Thyroid gland (tissue), 4 donors: ENCODE results near the gene MLPH. TPM values are rescaled to one million over a fixed set of nuclear protein-coding genes. Genes with fewer than 3 reads are reported as not detected.

Source experiments
- DNase-seq, 2 donors: peaks; one replicate each; pipeline ENCODE4 v3.0.0-alpha.2; 2019
- H3K27ac ChIP-seq, 3 donors: fragments of 200-600 bp; sonication (generic); 1 replicate in 2 of 3; 2 replicates in 1 of 3; pipeline ENCODE4 v1.5.1; 2016 to 2019; ENCODE audit warnings: mild to moderate bottlenecking in 1 of 3, moderate library complexity in 1 of 3
- H3K27me3 ChIP-seq: fragments of 200-600 bp; sonication (generic); one replicate; pipeline ENCODE4 v1.5.1; 2019
- H3K36me3 ChIP-seq, 2 donors: fragments of 200-600 bp; sonication (generic); one replicate each; pipeline ENCODE4 v1.5.1; 2016 to 2019
- H3K4me1 ChIP-seq, 2 donors: fragments of 200-600 bp; sonication (generic); one replicate each; pipeline ENCODE4 v1.5.1; 2017 to 2019
- H3K4me3 ChIP-seq, 3 donors: fragments of 200-600 bp; sonication (generic); replicated peaks in 1 of 3; 1 replicate in 2 of 3; 2 replicates in 1 of 3; pipeline ENCODE4 v1.5.1; 2016; ENCODE audit warnings: mild to moderate bottlenecking in 1 of 3
- H3K9me3 ChIP-seq: fragments of 200-600 bp; sonication (generic); one replicate; pipeline ENCODE4 v1.5.1; 2017
- POLR2A ChIP-seq, 2 donors: fragments of 450-650 bp; IDR thresholded peaks; one replicate each; pipeline ENCODE4 v1.6.1; 2017; ENCODE audit warnings: antibody characterized with exemption in 2 of 2, mild to moderate bottlenecking in 2 of 2, moderate library complexity in 1 of 2
- WGBS, 2 donors: methylation state at CpG; one replicate each; pipeline ENCODE4 v1.1.5; 2017; 5-methylcytosine and 5-hydroxymethylcytosine counted together
- intact Hi-C: fragments of 100-400 bp; cut with DNase I; formaldehyde crosslinking; loops from one replicate; pipeline ENCODE4 v1.15.1; 2023
- total RNA-seq, 4 donors: library from RNA; depleted of rRNA; stranded (reverse); fragments of >200 nt; gene quantifications; one replicate each; pipeline ENCODE4 v1.2.3, GENCODE V29; 2016
- TF ChIP-seq, protein P1 (sequence below), 6 experiments: fragments of 200-600 bp in 3 of 6; fragments of 450-650 bp in 3 of 6; sonication (generic) in 3 of 6; IDR thresholded peaks; one replicate each; pipeline ENCODE4 v1.5.1; 2016 to 2019; ENCODE audit warnings: antibody characterized with exemption in 6 of 6, mild to moderate bottlenecking in 2 of 6, inconsistent platforms in 1 of 6, moderate library complexity in 1 of 6

Gene MLPH
- total RNA-seq, 4 donors from 2014 or later: 41.3 to 107 (median 58.6) TPM

DNA sequence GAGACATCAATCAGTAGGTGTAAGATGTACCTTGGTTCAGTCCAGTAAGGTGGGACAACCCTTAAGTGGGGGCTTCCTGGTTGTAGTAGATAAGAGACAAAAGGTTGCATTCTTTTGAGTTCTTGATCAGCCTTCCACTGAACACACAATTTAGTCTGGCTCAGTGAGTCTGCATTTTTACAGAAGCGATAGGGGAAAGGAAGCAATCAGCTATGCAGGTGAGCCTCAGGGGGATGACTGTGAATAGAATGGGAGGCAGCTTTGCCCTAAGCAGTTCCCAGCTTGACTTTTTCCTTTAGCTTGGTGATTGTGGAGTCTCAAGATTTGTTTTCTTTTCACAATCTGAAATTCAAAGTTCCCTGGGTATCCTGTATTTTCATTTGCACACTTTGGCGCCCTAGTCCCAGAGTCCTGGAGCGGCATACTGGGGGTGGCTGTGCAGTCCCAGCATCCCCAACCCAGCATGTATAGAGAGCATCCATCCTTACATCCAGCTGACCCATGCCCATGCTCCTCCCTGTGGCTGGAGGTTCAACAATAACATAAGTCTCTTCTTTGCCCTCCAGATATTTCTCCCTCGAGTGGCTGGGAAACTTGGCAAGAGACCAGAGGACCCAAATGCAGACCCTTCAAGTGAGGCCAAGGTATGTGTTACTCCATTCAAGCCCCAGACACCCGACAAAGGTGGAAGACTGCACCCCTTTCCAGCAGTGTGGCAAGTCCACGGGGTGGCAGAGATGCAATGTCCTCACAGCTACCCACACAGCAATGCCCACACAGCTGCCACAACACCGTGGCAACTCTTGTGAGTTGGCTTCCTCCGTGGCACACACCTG is 59.2 kb downstream of the MLPH start:
- H3K27ac ChIP-seq: peak overlapping the region in 1 of 3 donors; percentile 56
- peaks cover 3 to 7% of the 10 kb centered on the region in 2 donors for H3K4me1 ChIP-seq
- DNase-seq: no peak
- H3K36me3 ChIP-seq: peaks cover 0 to 19% of the 10 kb centered on the region in 2 donors
- no peak overlapping the region for H3K4me3 ChIP-seq
- intact Hi-C loops: no loop called here
- TF ChIP-seq, protein P1, sequence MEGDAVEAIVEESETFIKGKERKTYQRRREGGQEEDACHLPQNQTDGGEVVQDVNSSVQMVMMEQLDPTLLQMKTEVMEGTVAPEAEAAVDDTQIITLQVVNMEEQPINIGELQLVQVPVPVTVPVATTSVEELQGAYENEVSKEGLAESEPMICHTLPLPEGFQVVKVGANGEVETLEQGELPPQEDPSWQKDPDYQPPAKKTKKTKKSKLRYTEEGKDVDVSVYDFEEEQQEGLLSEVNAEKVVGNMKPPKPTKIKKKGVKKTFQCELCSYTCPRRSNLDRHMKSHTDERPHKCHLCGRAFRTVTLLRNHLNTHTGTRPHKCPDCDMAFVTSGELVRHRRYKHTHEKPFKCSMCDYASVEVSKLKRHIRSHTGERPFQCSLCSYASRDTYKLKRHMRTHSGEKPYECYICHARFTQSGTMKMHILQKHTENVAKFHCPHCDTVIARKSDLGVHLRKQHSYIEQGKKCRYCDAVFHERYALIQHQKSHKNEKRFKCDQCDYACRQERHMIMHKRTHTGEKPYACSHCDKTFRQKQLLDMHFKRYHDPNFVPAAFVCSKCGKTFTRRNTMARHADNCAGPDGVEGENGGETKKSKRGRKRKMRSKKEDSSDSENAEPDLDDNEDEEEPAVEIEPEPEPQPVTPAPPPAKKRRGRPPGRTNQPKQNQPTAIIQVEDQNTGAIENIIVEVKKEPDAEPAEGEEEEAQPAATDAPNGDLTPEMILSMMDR (IDR thresholded peaks at IDR 0.05): no peak
- no peak for TF ChIP-seq POLR2A (IDR thresholded peaks at IDR 0.05)
- no peaks in the 10 kb centered on the region for H3K9me3 ChIP-seq
- H3K27me3 ChIP-seq: no peaks in the 10 kb centered on the region
- 82 to 83% methylated on average over 7 to 8 of the region's 8 CpGs for WGBS, 2 donors

DNA sequence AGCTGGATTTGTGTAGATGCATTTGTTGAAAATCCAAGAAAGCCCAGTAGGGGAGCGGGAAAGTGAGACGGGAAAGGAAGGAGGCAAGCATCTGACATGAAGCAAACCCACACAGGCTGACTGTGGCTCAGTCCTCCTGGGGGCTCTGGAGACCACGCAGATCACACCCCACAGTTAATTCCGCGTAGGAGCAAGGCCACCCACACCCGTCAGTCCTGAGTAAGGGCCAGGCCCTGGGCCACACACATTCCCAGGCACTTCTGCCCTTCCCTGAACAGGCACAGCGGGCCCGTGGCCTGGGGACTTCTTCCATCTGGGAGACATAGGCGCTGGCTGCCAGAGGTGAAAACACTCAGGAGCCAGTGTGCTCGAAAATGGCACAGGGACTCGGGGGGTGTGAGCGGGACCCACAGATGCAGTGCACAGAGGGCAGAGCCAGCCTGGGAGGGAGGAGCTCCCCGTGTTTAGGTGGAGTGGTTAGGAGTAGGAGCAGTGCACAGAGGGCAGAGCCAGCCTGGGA is 59.9 kb downstream of the MLPH start:
- Histone ChIP-seq H3K27ac (peak overlapping the region in 1 of 3 donors; percentile 56), H3K27me3 (no peaks in the 10 kb centered on the region), H3K36me3 (peaks cover 0 to 16% of the 10 kb centered on the region in 2 donors), H3K9me3 (no peaks in the 10 kb centered on the region), H3K4me1 (peaks cover 3 to 7% of the 10 kb centered on the region in 2 donors), H3K4me3 (no peak overlapping the region)
- intact Hi-C loops: no loop called here
- WGBS, 2 donors: 87 to 88% methylated on average over 9 to 12 of the region's 13 CpGs
- peak; percentile 52 to 68 for DNase-seq
- TF ChIP-seq POLR2A (IDR thresholded peaks at IDR 0.05): no peak
- TF ChIP-seq, protein P1 (IDR thresholded peaks at IDR 0.05): no peak

DNA sequence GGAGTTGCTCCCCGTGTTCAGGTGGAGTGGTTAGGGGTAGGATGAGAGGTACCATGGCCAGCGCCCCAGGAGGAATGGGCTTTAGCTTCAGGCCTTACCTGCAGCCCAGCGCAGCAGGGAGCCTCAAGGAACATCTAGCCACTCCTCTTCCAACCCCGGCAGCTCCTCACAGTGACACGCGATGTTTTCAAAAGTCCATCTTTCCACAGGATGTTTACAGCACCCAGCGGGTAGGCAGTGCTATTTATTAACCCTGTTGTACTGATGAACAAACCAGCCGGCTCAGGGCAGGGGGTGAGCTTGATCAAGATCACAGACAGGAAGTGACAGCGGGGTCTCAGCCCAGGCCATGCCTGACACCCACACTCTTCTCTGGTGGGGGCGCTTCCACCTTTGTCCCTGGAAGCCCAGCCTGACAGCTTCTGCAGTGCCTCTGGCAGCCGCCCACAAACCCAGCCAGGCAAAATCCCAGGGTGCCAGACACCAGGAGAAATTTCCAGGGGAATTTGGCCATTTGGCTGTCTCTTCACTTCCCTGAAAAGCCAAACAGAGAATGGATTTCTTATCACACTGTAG is 60.9 kb downstream of the MLPH start:
- intact Hi-C loops: no loop called here
- WGBS, 2 donors: 52 to 62% methylated on average over 11 of the region's 11 CpGs
- Histone ChIP-seq H3K4me3 (no peak overlapping the region), H3K4me1 (peaks cover 3 to 7% of the 10 kb centered on the region in 2 donors), H3K36me3 (peaks cover 0 to 16% of the 10 kb centered on the region in 2 donors), H3K9me3 (no peaks in the 10 kb centered on the region), H3K27ac (peak overlapping the region in 1 of 3 donors; percentile 39), H3K27me3 (no peaks in the 10 kb centered on the region)
- TF ChIP-seq, protein P1 (IDR thresholded peaks at IDR 0.05): no peak
- no peak for TF ChIP-seq POLR2A (IDR thresholded peaks at IDR 0.05)
- DNase-seq: no peak

DNA sequence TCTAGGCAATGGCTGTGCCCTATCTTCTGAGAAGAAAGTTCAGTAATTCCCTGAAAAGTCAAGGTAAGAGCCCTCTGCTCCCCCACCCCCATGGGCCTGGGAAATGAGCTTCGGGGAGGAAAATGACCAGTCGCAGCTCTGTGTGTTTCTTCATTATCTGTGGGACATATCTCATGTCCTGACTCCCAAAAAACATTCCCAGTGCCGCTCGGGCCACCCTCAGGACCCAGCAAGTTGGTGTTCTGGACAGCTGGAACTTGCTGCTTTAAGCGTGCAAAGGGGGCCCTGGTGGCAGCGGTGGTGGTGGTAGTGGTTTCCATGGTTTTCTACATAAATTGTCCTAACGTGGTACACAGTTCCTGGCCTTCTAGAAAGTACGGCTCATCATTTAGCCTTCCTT is 62.2 kb downstream of the MLPH start:
- H3K36me3 ChIP-seq: peaks cover 2 to 28% of the 10 kb centered on the region in 2 donors
- no peaks in the 10 kb centered on the region for H3K9me3 ChIP-seq
- intact Hi-C loops: no loop called here
- WGBS, 2 donors: 78 to 85% methylated on average over 4 to 8 of the region's 8 CpGs
- no peak for DNase-seq
- no peak overlapping the region for H3K4me3 ChIP-seq
- H3K27me3 ChIP-seq: no peaks in the 10 kb centered on the region
- H3K27ac ChIP-seq: no peak overlapping the region
- peaks cover 3 to 7% of the 10 kb centered on the region in 2 donors for H3K4me1 ChIP-seq
- TF ChIP-seq, protein P1 (IDR thresholded peaks at IDR 0.05): no peak
- TF ChIP-seq POLR2A (IDR thresholded peaks at IDR 0.05): no peak
